GM19099 (cell line): ENCODE measurements around the gene LRP6.

Experiments
- POLR2A ChIP-seq: IDR thresholded peaks from 3 replicates; pipeline ENCODE4 v1.6.1; 2011; ENCODE audit warnings: low read depth; ENCODE audit not compliant: insufficient read length; ENCODE audit errors: extremely low read depth

The LRP6 gene

DNA sequence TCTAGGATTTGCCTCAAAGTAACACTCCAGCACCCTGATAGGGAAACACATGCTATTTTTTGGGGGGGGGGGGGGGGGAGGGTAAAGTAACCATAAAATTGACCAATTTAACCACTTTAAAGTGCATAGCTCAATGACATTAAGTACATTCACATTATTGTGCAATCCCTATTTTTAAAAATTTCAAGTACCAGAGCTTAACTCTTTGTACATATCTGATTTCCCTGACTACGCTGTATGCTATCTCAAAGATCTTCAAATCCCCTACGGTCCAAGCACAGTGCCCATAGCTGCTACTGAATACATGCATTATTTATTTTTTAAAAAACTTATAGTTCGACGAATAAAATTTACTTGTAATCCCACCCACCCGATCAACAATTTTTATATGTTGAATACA, 133.1 kb downstream of the LRP6 start:
- TF ChIP-seq POLR2A = no peak

DNA sequence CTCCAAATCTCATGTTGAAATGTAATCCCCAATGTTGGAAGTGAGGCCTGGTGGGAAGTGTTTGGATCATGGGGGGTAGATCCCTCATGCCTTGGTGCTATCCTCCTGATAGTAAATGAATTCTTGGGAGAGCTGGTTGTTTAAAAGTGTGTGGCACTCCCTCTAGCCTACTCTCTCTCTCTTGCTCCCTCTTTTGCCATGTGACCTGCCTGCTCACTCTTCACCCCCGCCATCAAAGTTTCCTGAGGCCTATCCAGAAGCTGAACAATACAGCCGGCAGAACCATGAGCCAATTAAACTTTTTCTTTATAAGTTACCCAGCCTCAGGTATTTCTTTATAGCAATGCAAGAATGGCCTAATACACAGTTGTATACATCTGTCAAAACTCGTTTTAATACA, 133.6 kb downstream of the LRP6 start:
- no peak for TF ChIP-seq POLR2A

DNA sequence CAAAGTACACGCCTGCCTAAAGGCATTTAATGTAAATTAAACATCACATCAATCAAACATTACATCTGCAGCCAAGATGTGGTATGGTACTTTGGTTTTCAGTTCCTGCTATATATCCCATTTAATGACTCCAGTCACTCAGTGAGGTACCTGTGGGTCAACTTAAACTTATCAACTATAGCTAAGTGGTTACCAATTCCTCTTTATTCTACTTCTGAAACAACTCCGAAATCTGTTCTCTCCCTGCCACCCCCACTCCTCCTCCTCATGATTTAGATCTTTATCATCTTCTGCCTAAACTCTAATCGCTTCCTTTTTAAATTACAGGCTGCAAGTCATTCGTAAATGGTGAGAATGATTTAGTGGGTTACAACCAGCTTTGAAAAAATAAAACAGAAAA, 138.2 kb downstream of the LRP6 start:
- TF ChIP-seq POLR2A = no peak

DNA sequence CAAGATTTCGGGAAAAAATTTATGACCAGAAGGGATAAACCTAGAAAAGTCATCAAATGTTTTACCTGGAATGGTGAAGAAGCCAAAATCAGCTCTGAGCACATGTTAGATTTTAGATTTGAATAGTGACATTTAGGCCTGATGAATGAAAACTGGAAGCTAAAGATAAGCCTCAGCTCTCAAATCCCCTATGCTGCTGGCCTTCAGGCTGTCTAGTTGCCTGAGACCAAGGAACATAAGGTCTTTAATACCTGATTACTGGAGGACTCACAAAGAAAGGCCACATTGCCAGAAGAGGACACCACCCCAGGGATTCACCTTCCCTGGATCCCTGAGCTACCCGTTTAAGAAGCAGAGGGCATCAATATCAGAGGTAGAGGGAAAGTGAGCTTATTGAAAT, 139.5 kb downstream of the LRP6 start:
- no peak for TF ChIP-seq POLR2A

DNA sequence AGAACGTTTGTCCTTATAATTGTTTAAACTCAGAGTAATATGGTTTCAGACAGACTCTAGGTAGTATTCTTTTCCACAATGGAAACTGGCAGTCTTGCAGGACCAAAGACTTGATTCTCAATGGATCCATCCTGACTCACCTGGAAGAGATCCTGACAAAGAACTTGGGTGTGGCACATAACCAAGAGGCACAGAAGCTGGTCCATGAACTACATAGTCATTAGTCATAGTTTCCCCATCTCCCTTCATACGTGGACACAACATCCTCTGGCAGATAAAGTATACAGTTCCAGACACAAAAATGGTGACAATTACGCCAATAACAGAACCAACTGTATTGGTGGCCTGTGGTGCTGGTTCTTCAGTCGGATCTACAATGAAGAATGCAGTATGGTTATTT, 140.3 kb downstream of the LRP6 start:
- TF ChIP-seq POLR2A = no peak

DNA sequence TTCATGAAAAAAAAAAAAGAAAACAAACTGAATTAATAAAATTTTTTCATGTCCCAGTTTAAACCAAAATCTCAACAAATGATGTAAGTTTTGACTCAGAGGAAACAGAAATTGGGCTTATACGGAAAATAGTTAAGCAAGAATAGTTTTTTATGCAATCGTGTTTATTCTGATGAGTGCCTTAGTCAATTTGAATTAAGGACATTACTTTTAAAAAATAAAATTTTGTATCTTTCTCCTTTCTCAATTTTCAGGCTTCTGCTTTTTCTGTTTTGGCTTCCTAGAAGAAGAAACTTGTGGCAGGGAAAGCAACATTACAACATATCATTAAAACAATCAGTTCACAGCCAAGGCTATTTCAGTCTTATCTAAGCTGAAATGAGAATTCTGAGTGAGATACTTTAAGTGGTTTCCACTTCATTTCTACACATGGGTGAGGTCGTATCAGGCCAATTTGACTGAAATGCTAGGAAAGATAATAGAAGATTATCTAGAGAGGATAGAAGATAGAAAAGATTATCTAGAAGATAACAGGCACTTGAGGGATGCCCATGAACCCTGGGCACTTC, 143.7 kb downstream of the LRP6 start:
- TF ChIP-seq POLR2A = no peak

DNA sequence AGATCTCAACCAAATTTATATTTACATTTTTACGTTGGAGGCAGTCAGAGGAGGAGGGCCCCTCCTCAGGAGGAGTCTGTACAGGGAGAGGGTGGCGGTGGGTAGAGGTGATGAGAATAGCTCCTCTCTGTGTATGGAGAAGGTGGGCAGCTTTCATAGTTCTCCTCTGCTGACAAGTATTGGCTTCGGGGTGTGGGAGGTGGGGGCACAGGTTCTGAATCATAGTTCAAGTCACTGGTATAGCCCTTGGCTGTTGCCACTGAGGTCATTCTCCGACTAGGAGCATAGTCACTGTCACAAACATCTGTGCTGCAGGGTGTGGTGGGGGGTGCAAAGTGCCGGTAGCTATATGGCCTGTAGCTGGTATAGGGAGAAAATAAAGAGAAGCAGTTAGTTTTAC, 145.8 kb downstream of the LRP6 start:
- TF ChIP-seq POLR2A = no peak

DNA sequence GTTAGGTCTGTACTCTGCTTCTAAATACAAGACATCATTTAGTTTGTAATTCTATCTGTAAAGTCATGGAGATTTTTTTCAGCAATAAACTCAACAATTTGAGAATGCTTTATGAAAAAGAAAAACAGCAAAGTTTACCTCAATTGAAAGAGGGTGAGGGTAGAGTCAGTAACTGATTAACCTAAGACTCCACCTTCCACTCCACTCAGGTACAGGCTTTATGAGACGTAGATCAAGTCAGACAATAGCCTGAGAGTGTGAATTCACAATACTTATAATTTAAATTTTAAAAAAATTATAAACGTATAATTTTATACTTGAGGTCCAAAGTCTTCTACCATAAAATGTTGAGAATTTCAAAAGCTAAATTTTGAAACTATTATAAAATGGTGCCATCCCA, 150.2 kb downstream of the LRP6 start:
- no peak for TF ChIP-seq POLR2A

DNA sequence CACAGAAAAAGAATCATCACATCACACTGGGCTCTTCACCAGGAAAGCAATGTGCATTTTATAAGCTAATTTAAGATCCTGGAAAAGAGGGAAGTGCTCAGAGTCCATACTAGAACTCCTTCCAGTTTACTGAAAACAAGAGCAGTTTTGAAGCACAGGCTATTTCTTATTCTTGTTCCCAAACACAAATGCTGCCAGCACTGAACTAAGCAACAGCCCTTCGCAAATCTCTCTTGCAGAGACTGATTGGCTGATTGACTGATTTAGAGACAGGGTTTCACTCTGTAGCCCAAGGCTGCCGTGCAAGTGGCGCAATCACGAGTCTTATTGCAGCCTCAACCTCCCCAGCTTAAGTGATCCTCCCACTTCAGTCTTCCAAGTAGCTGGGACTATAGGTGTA, 151.3 kb downstream of the LRP6 start:
- TF ChIP-seq POLR2A = no peak

DNA sequence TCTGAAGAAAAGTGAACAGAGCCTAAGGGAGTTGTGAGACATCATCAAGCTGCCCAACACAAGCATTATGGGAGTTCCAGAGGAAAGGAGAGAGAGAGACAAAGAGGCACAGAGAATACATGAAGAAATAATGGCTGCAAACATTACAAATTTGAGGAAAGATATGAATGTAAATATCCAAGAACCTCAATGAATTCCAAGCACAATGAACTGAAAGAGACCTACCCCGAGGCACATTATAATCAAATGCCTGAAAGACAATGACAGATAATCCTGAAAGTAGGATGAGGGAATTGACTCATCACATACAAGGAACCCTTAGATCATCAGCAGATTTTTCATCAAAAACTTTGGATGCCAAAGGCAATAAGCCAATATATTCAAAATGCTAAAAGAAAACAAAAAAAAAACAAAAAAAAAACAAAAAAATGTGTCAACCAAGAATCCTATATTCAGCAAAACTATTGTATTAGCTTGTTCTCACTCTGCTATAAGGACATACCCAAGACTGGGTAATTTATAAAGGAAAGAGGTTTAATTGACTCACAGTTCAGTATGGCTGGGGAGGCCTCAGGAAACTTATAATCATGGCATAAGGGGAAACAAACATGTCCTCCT, 158.3 kb downstream of the LRP6 start:
- TF ChIP-seq POLR2A = no peak

DNA sequence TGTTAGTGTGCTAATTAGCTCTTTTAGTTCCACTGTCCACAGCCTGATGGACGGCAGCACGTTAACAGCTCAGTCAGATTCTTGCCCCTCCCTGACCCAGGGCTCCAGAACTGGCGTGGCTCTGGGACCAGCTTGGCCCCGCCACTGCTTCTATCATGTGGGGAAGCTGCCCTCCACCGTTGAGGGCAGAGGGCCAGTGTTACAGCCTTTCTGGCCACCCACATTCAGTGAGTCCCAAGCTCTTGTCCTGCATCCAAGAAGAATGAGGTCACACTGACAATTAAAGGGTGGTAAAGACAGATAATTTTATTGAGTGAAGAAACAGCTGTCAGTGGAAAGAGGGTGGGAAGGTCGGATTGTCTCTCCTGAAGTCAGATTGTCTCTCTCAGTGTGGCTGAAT, 159.2 kb downstream of the LRP6 start:
- TF ChIP-seq POLR2A = no peak

DNA sequence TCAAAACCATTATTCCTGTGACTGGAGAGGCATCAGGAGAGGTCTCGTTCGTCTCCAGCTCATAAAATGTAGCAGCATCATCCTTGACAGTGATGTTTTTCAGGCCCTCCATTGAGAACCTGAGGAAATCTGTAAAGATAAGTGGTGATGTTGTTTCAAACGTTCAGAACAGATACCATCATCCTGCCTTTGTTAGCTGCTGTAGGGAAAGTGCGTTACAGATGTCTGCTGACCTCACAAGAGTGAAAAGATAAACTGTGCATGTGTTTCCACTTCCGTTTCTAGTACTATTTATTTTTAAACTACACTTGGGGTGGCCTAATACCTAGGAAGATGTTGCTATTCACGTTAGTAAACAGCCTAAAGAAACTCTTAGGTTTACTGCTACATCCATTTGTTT, 167.7 kb downstream of the LRP6 start:
- TF ChIP-seq POLR2A = no peak

DNA sequence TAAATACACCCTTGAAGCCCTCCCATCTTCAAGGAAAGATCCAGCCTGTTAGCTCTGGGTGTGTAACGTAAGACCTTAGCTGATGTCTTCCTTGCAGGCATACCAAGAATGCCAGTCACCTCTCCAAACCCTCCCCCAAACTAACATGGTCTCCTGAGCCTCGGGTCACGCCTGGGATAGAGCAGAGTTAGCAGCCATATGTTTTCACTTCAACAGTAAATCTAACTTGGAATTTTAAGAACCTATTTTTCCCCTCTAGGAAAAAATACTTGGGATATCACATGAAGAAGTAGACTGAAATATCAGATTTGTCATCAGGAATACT, 168.2 kb downstream of the LRP6 start:
- no peak for TF ChIP-seq POLR2A

DNA sequence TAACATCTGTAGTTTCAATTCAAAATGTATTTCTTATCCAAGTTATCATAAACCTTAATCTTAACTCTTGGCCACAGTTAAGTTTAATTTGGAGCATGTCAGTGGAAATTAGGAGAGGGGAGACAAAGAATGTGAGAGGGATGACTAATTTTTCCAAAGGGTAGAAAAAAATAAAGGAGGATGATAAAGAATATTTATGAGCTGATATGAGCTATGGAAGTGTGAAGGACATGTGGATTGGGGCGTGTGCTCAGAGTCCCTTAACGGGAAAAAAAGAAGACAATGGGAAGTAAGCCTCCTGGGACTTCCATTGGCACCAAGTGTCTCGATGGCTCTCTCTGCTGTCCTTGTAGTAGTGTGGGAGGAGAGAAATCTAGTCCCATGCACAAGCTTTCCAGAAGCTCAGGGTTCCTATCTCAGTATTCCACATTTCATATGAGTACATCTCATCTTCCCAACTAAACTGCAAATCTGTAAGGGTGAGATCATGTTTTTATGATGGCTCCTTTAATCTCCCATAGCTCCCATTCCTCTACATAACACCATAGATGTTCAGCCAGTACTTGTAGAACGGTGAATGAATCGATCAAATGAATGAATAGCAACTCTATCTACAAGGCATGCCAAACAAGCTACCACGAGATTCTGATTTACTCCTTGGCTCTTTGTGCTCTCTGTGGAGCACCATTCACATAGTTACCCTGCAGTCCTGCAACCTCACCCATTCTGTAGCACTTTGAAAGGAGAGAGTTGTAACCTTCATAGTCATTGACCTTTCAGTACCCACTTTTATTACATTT, 168.8 kb downstream of the LRP6 start:
- no peak for TF ChIP-seq POLR2A

DNA sequence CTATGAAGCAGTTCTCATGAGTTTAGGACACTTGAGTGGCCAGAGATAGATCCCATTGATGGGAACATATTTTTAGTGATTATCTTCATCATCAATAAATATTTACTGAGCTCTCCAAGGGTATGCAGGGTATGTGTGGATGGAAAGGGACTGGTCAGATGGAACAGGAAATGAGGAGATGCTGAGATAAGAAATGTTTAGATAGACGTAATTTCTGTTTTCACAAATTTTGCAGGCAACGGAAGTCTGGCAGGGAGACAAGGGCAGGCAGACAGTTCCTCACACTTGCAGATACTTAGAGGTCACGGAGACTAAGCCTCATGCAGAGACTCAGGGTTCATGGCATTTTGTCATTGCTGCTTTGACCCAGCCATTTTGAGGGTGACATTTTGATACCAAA, 171.8 kb downstream of the LRP6 start:
- no peak for TF ChIP-seq POLR2A

DNA sequence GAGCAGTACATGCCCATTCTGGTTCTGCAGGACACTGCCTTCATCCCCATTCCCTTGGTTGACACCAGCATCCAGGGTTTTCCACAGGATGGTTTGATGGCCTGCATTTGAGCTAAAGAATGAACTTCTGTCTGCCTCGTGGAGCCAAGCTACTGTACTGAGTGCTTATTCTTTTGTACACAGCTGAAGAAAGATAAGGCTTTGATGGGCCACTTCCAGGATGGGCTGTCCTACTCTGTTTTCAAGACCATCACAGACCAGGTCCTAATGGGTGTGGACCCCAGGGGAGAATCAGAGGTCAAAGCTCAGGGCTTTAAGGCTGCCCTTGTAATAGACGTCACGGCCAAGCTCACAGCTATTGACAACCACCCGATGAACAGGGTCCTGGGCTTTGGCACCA, 172.4 kb downstream of the LRP6 start:
- TF ChIP-seq POLR2A = no peak
